NCI-H2171 treated with DMSO at 0.1 percent for 48 hours (cell line): ENCODE data around the gene SLC35B1.
"Not testable (repeated sequence)": the region's sequence is repeated elsewhere in the genome, so short reads cannot be mapped to it uniquely, and the experiment has no call there.

Source experiments
- DNase-seq: peaks from one replicate; lab custom pipeline; 2025; lab: John Stamatoyannopoulos, UW

SLC35B1 gene

GRCh38 chr17:49734515-49735490 lies 27.0 kb upstream of the SLC35B1 start:
- no peak for DNase-seq

GRCh38 chr17:49731435-49731831 lies 23.7 kb upstream of the SLC35B1 start:
- no peak for DNase-seq

DNA sequence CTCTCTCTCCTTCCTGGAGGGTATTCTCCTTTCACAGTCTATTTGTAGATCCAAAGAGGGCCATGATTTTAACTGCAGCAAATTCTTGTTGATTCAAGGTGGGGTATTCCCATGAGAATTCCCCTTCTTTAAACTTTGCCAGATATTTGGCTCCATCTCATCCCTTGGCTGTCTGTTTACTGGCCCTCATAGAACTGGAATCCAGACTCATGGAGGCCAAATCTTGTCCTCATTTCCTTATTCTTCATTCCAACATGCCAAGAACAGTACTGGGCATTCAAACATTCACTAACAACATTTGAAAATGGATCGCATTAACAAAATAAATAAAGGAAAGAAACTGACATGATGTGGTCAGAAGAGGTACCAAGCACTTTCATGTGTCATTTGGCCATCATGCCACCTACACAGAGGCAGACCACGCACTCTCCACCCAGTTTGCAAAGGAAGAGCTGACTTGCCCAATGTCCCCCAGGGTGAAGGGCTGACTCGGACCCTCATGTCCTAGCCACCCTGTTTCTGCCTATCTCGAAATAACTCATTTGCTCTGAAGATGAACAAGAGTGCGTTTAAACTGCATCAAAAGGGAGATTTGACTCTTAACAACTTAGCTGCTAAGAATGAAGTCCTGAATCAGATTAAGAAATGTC lies 23.1 kb upstream of the SLC35B1 start:
- no peak for DNase-seq

GRCh38 chr17:49730078-49730784 lies 22.5 kb upstream of the SLC35B1 start:
- DNase-seq = no peak

DNA sequence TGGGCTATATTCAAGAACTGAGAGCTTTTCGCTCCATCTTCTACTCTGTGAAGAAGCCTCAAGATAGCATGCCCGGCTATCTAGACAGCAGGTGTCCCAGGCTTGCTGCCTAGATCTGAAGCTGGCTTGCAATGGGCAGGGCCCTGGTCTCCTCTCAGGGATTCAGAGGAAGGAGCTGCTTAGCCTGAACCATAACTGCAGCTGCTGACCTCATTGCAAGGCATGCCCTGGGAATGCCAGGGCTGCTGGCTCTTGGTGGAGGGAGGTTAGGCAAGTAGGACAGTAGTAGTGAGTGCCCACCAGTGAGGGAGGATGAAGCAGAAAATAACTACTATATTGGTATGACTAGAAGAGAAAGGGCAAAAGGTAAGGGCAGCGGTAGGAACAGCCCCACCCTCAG lies 21.3 kb upstream of the SLC35B1 start:
- no peak for DNase-seq

GRCh38 chr17:49728425-49728824 lies 20.7 kb upstream of the SLC35B1 start:
- DNase-seq = no peak

- no peak for DNase-seq
Observed at GRCh38 chr17:49727380-49727779, 19.6 kb upstream of the SLC35B1 start.

DNA sequence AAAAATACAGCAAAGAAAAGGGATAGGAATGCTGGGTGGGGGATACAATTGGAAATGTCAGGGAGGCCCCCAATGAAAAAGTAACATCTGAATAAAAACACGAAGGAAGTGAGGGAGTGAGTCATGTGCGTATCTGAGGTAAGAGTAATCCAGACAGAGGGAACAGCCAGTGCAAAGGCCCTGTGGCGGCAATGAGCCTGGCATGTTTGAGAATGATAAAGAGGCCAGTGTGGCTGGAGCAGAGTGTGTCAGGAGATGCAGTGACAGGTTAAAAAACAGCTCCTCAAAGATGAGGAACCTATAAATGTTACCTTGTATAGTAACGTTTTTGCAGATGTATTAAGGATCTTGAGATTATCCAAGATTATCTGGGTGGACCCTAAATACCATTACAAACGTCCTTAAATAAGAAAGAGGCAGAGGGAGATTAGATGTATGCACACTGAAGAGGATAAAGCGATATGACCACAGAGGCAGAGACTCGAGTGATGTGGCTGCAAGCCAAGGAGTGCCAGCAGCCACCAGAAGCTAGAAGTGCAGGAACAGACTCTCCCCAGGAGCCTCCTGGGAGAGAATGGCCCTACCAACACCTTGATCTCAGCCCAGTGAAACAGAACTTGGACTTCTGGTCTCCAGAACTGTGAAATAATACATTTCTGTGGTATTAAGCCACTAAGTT lies 17.8 kb upstream of the SLC35B1 start:
- DNase-seq = no peak

DNA sequence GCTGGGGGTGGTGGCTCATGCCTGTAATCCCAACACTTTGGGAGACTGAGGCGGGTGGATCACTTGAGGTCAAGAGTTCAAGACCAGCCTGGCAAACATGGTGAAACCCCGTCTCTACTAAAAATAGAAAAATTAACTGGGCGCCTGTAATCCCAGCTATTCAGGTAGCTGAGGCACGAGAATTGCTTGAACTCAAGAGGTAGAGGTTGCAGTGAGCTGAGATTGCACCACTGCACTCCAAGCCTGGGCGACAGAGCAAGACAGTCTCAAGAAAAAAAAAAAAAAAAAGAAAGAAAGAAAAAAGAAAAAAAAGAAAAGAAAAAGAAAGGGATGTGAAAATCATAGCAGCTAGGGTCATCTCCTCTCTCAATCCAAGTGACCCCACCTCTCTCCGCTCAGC lies 16.8 kb upstream of the SLC35B1 start:
- DNase-seq = not testable (repeated sequence)

DNA sequence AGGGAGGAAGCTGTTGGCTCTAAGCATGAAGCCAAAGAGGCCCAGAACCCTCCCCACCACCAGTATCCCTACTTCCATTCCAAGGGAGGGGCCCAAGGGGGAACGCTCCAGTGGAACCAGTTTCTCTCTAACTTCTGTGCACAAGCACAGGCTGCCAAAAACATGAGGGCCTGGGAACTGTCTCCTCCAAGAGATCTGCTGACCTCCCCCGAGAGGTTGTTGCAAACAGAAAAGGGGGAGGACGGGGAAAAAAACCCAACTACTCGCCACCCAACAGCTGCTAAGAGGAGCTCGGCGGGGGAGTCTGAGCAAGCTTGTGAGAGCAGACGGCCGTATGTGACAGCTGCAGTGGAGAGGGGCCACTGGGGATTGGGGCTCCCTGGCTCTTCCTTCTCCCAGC lies 15.7 kb upstream of the SLC35B1 start:
- peak; percentile 97 for DNase-seq

DNA sequence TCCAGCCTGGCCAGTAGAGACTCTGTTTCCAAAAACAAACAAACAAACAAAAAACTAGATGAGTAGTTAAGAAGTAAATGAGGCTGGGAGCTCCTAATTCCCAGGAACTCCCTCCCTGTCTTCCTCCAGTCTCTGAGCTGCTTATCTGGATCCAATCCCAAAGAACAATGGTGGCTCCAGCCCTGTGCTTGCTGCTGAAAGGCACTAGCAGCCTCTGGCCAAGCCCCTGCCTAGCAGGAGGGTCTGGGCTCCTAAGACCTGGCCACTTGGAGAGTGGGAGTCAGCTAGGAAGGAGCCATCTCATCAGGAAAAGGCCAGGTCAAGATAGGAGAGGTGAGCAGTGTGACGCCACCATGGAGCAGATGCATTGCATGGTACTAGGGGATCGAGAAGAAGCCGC lies 14.3 kb upstream of the SLC35B1 start:
- DNase-seq = no peak

GRCh38 chr17:49717371-49717861 lies 9.7 kb upstream of the SLC35B1 start:
- no peak for DNase-seq

DNA sequence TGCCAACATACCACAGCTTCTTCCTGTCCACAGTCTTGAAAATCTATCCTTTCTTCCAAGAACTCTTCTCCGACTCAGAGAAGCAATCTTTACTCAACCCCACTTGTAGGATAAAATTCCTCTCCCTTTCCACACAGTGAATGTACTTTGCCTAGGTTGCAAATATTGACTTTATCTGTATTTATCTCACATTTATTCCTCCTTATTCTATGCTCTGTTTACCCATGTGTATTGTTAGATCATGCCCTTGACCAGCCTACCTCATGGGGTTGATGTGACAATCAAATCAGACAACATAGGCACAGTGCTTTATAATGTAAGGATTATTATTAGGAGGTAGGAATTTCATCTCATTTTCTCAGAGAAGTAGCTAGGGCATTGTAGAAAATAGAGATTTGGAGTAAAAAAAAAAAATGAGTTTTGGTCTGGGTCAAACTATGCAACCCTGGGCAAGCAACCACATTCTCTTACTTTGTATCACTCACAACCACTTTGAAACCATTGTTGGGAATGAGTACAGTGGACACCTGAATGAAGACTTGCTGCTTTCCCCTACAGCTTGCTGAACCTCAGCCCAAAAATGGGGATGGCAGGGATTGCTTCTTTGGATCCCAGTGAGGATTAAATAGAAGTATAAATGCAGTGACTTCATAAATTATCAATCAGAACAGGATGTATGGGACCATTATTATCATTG lies 9.1 kb upstream of the SLC35B1 start:
- no peak for DNase-seq

- DNase-seq = peak; percentile 51
Observed at GRCh38 chr17:49715717-49716279, 8.0 kb upstream of the SLC35B1 start.

DNA sequence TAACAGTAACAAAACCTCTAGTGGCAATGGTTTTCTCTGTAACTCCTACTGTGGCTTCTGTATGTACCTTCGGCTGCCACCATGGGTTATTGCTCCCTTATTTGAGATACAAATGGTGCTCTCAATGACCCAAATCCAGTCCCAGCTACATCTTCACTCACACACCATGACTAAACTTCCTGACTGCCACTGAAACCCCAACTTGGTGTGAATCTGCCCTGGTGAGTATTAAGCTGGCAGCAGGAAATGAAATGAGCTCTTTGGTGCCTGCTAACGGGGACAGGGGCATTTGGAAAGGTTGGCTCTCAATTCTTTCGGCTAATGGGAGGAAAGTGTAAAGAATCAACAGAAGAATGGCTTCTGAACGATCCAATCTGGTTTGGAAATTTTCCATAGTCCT lies 7.5 kb upstream of the SLC35B1 start:
- DNase-seq = no peak

DNA sequence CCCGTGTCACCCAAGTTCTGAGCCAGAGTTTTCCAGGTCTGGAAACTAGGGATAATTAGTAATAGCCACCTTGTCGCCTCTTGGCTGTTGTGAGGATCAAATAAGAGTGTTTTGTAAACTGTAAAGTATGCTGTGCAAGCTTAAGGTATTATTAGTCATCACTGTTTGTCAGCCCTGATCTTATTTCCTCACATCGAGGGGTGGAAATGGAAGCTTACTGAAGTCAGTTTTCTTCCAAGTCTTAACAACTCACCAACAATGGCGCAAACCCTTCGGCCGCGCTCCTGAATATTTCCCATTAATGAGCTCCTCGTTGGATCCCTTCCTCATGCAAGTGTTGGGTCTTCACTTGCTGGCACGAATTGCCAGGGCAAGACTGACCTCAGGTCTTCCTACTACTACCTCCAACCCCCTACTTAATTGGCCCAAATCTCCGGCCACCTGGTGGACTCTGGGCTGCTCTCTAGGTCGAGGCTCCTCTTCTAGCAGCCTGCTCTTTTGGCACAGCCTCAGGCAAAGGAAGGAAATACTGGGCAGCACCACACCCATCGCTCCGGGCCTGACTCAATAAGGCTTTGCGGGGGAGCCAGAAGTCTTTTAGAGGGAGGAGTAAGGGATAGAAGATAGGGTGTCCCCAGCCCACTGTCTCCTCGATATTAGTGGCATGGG lies 885 bp upstream of the SLC35B1 start:
- no peak for DNase-seq

GRCh38 chr17:49707246-49707607 lies 537 bp downstream of the SLC35B1 start:
- no peak for DNase-seq

DNA sequence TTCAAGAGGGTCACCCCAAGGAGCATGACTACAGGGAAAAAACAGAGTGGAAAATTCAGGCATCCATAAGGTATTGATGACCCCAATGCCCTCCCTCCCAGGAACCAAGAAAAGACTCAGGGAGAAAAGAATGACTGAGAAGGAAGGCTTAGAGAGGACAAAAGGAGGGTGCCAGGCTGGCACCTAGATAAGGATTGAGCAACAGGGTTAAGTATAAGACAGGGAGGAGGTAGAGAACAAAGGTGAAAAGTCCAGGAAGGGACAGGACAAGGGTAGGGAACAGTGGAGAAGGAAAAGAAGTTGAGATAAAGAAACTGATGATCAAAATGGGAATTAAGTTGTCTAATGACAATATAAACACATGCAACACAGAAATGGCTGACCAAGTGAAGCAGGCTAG lies 2.5 kb downstream of the SLC35B1 start:
- no peak for DNase-seq

GRCh38 chr17:49703557-49704277 lies 4.0 kb downstream of the SLC35B1 start:
- peak; percentile 54 for DNase-seq

- DNase-seq = peak; percentile 21
Observed at GRCh38 chr17:49700960-49701359, 6.8 kb downstream of the SLC35B1 start.
